Stimulated activated CD4-positive, alpha-beta T cell treated with anti-CD3 and anti-CD28 coated beads, Interleukin-1b, Interleukin-23, amount 100 ng/mL, for 4 hours (primary cell): ENCODE results near the gene GALNTL6.
"Not testable (repeated sequence)": the region's sequence is repeated elsewhere in the genome, so short reads cannot be mapped to it uniquely, and the experiment has no call there.

Experiments
- DNase-seq, 2 donors: peaks; one replicate each; pipeline ENCODE4 v3.0.0-alpha.2; 2020; ENCODE audit warnings: low read depth in 2 of 2

Gene GALNTL6

GRCh38 chr4:172938072-172938829, 1125.0 kb downstream of the GALNTL6 start:
- DNase-seq, result no peak

- no peak for DNase-seq
Measured at GRCh38 chr4:172938870-172939269, 1125.7 kb downstream of the GALNTL6 start.

GRCh38 chr4:172942840-172943239, 1129.6 kb downstream of the GALNTL6 start:
- DNase-seq, result no peak

- DNase-seq, result no peak
Measured at GRCh38 chr4:172945611-172946010, 1132.4 kb downstream of the GALNTL6 start.

- no peak for DNase-seq
Measured at GRCh38 chr4:172946503-172946902, 1133.3 kb downstream of the GALNTL6 start.

GRCh38 chr4:172947594-172947993, 1134.4 kb downstream of the GALNTL6 start:
- DNase-seq, result no peak

- no peak for DNase-seq
Measured at GRCh38 chr4:172950990-172951389, 1137.8 kb downstream of the GALNTL6 start.

GRCh38 chr4:172951679-172952451, 1138.7 kb downstream of the GALNTL6 start:
- no peak for DNase-seq

GRCh38 chr4:172953896-172954568, 1140.8 kb downstream of the GALNTL6 start:
- DNase-seq, result no peak

- DNase-seq, result not testable (repeated sequence)
Measured at GRCh38 chr4:172956340-172956739, 1143.1 kb downstream of the GALNTL6 start.

GRCh38 chr4:172957216-172957615, 1144.0 kb downstream of the GALNTL6 start:
- DNase-seq, result no peak

- DNase-seq, result no peak
Measured at GRCh38 chr4:172962564-172963353, 1149.6 kb downstream of the GALNTL6 start.

- no peak for DNase-seq
Measured at GRCh38 chr4:172963498-172964294, 1150.5 kb downstream of the GALNTL6 start.

GRCh38 chr4:172970189-172970588, 1157.0 kb downstream of the GALNTL6 start:
- not testable (repeated sequence) for DNase-seq

- DNase-seq, result no peak
Measured at GRCh38 chr4:172974586-172974985, 1161.4 kb downstream of the GALNTL6 start.

- DNase-seq, result no peak
Measured at GRCh38 chr4:172975651-172976229, 1162.5 kb downstream of the GALNTL6 start.

GRCh38 chr4:172977491-172978041, 1164.4 kb downstream of the GALNTL6 start:
- DNase-seq, result not testable (repeated sequence)

- DNase-seq, result no peak
Measured at GRCh38 chr4:172978848-172979247, 1165.6 kb downstream of the GALNTL6 start.

GRCh38 chr4:172979332-172979731, 1166.1 kb downstream of the GALNTL6 start:
- DNase-seq, result no peak

- DNase-seq, result no peak
Measured at GRCh38 chr4:172980219-172980618, 1167.0 kb downstream of the GALNTL6 start.
